Thyroid gland (tissue), 4 donors: Measurements from ENCODE around the gene MAP1B. TPM values are rescaled to one million over a fixed set of nuclear protein-coding genes. Genes with fewer than 3 reads are reported as not detected.
A peak's percentile ranks its signal among the peaks of the same experiment; 100 is the strongest.

Experiments used
- DNase-seq, 2 donors: peaks; one replicate each; pipeline ENCODE4 v3.0.0-alpha.2; 2019
- H3K27ac ChIP-seq, 3 donors: fragments of 200-600 bp; sonication (generic); 1 replicate in 2 of 3; 2 replicates in 1 of 3; pipeline ENCODE4 v1.5.1; 2016 to 2019; ENCODE audit warnings: mild to moderate bottlenecking in 1 of 3, moderate library complexity in 1 of 3
- H3K27me3 ChIP-seq: fragments of 200-600 bp; sonication (generic); one replicate; pipeline ENCODE4 v1.5.1; 2019
- H3K36me3 ChIP-seq, 2 donors: fragments of 200-600 bp; sonication (generic); one replicate each; pipeline ENCODE4 v1.5.1; 2016 to 2019
- H3K4me1 ChIP-seq, 2 donors: fragments of 200-600 bp; sonication (generic); one replicate each; pipeline ENCODE4 v1.5.1; 2017 to 2019
- H3K4me3 ChIP-seq, 3 donors: fragments of 200-600 bp; sonication (generic); replicated peaks in 1 of 3; 1 replicate in 2 of 3; 2 replicates in 1 of 3; pipeline ENCODE4 v1.5.1; 2016; ENCODE audit warnings: mild to moderate bottlenecking in 1 of 3
- H3K9me3 ChIP-seq: fragments of 200-600 bp; sonication (generic); one replicate; pipeline ENCODE4 v1.5.1; 2017
- CTCF ChIP-seq, 6 experiments: fragments of 200-600 bp in 3 of 6; fragments of 450-650 bp in 3 of 6; sonication (generic) in 3 of 6; IDR thresholded peaks; one replicate each; pipeline ENCODE4 v1.5.1; 2016 to 2019; ENCODE audit warnings: antibody characterized with exemption in 6 of 6, mild to moderate bottlenecking in 2 of 6, inconsistent platforms in 1 of 6, moderate library complexity in 1 of 6
- POLR2A ChIP-seq, 2 donors: fragments of 450-650 bp; IDR thresholded peaks; one replicate each; pipeline ENCODE4 v1.6.1; 2017; ENCODE audit warnings: antibody characterized with exemption in 2 of 2, mild to moderate bottlenecking in 2 of 2, moderate library complexity in 1 of 2
- WGBS, 2 donors: methylation state at CpG; one replicate each; pipeline ENCODE4 v1.1.5; 2017; 5-methylcytosine and 5-hydroxymethylcytosine counted together
- intact Hi-C: fragments of 100-400 bp; cut with DNase I; formaldehyde crosslinking; loops from one replicate; pipeline ENCODE4 v1.15.1; 2023
- total RNA-seq, 4 donors: library from RNA; depleted of rRNA; stranded (reverse); fragments of >200 nt; gene quantifications; one replicate each; pipeline ENCODE4 v1.2.3, GENCODE V29; 2016

The MAP1B gene
- total RNA-seq, 4 donors from 2014 or later = 40.3 to 94.9 (median 56.3) TPM

- TF ChIP-seq POLR2A (IDR thresholded peaks at IDR 0.05) = no peak
- TF ChIP-seq CTCF (IDR thresholded peaks at IDR 0.05) = no peak
Measured at GRCh38 chr5:72251386-72251785, 144.1 kb downstream of the MAP1B start.

GRCh38 chr5:72252008-72252407 is 144.7 kb downstream of the MAP1B start:
- DNase-seq = no peak
- TF ChIP-seq POLR2A (IDR thresholded peaks at IDR 0.05) (no peak), CTCF (IDR thresholded peaks at IDR 0.05) (no peak)
- H3K27ac ChIP-seq = no peak overlapping the region
- no peaks in the 10 kb centered on the region for H3K36me3 ChIP-seq
- intact Hi-C loops = no loop called here
- H3K27me3 ChIP-seq = no peaks in the 10 kb centered on the region
- no peaks in the 10 kb centered on the region for H3K9me3 ChIP-seq
- no peak overlapping the region for H3K4me3 ChIP-seq
- peaks cover 26 to 32% of the 10 kb centered on the region in 2 donors for H3K4me1 ChIP-seq

More at GRCh38 chr5:72251386-72251785, 144.1 kb downstream of the MAP1B start:
- intact Hi-C loops = no loop called here
- 79 to 100% methylated on average over 1 of the region's 1 CpG for WGBS, 2 donors
- no peaks in the 10 kb centered on the region for H3K9me3 ChIP-seq
- H3K27ac ChIP-seq = no peak overlapping the region
- no peak for DNase-seq
- no peak overlapping the region for H3K4me3 ChIP-seq
- no peaks in the 10 kb centered on the region for H3K36me3 ChIP-seq
- no peaks in the 10 kb centered on the region for H3K27me3 ChIP-seq
- H3K4me1 ChIP-seq = peaks cover 32 to 39% of the 10 kb centered on the region in 2 donors

- WGBS, 2 donors = 73 to 84% methylated on average over 5 of the region's 5 CpGs
- intact Hi-C loops = no loop called here
- H3K4me1 ChIP-seq = peaks cover 20 to 26% of the 10 kb centered on the region in 2 donors
Measured at GRCh38 chr5:72252574-72253155, 145.4 kb downstream of the MAP1B start.

GRCh38 chr5:72255237-72255636 is 148.0 kb downstream of the MAP1B start:
- intact Hi-C loops = no loop called here
- H3K9me3 ChIP-seq = no peaks in the 10 kb centered on the region
- no peak for DNase-seq
- no peaks in the 10 kb centered on the region for H3K27me3 ChIP-seq
- H3K4me1 ChIP-seq = peaks cover 8 to 11% of the 10 kb centered on the region in 2 donors
- H3K27ac ChIP-seq = no peak overlapping the region
- no peaks in the 10 kb centered on the region for H3K36me3 ChIP-seq
- WGBS, 2 donors = 98 to 99% methylated on average over 3 of the region's 3 CpGs
- H3K4me3 ChIP-seq = no peak overlapping the region
- no peak for TF ChIP-seq POLR2A (IDR thresholded peaks at IDR 0.05)

More at GRCh38 chr5:72252574-72253155, 145.4 kb downstream of the MAP1B start:
- Histone ChIP-seq H3K27ac (peak overlapping the region in 1 of 3 donors; percentile 4), H3K4me3 (no peak overlapping the region), H3K27me3 (no peaks in the 10 kb centered on the region), H3K36me3 (no peaks in the 10 kb centered on the region), H3K9me3 (no peaks in the 10 kb centered on the region)
- no peak for TF ChIP-seq POLR2A (IDR thresholded peaks at IDR 0.05)
- no peak for TF ChIP-seq CTCF (IDR thresholded peaks at IDR 0.05)
- no peak for DNase-seq

GRCh38 chr5:72255670-72256069 is 148.4 kb downstream of the MAP1B start:
- no peaks in the 10 kb centered on the region for H3K27me3 ChIP-seq
- intact Hi-C loops = no loop called here
- no peak overlapping the region for H3K27ac ChIP-seq
- TF ChIP-seq POLR2A (IDR thresholded peaks at IDR 0.05) (no peak), CTCF (IDR thresholded peaks at IDR 0.05) (no peak)
- no peak overlapping the region for H3K4me3 ChIP-seq
- no peaks in the 10 kb centered on the region for H3K9me3 ChIP-seq
- H3K36me3 ChIP-seq = no peaks in the 10 kb centered on the region
- WGBS, 2 donors = 85 to 89% methylated on average over 2 of the region's 2 CpGs
- peaks cover 8 to 11% of the 10 kb centered on the region in 2 donors for H3K4me1 ChIP-seq
- no peak for DNase-seq
